Measurements from ENCODE around the gene TMPRSS4. TPM values are rescaled to one million over a fixed set of nuclear protein-coding genes. Genes with fewer than 3 reads are reported as not detected.

Gene TMPRSS4
- total and polyA plus RNA-seq, 9 of the 15 experiments (the other 6 are each of a cell fraction or from before 2014, with no cell fraction given) = 4.0 to 10.0 (median 5.6) TPM

DNA sequence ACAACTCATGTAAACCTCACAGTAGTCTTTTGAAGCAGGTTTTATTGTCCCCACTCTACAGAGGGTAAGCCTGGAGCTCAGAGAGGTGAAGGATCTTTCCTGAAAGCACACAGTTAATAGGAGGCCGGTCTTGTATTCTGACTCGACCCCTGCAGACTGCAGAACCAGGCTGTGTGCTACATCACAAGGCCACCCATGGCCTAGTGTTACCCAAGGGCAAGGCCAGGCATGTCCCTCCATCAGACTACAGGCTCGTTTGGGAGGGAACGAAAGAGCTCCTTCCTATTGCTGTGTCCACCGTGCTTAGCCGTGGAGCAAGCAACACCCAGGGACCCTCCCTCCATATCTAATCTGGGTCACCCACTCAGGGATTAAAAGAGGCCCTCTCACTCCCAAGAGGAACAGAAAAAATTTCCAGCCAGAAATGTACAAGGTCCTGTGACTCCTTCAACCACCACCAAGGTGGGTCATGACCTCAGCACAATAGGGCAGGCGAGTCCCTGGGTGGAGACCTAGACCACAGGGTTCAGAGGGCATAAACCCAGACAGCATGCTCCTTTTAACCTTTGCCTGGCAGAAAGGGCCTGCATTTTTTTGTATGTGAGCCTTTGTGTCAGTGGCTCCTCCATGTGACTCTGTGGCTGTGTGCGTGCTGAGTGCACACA lies 16.2 kb downstream of the TMPRSS4 start (continued):
- TF ChIP-seq C11orf30 (IDR thresholded peaks at IDR 0.05; ENCODE audit: low read depth) (no peak), RBM25 (IDR thresholded peaks at IDR 0.05; ENCODE audit: low read depth, low read length, severe bottlenecking) (no peak), CBX5 (IDR thresholded peaks at IDR 0.05; ENCODE audit: borderline replicate concordance, low read depth) (no peak), SMAD4 (CRISPR knock-in tag; conservative IDR thresholded peaks at IDR 0.05) (peak; percentile 62), TCF3 (CRISPR knock-in tag; IDR thresholded peaks at IDR 0.05) (peak; percentile 33; the same call in 1 of the 2 replicates), ZNF75A (CRISPR knock-in tag; IDR thresholded peaks at IDR 0.05) (no peak), ZFX (CRISPR knock-in tag; IDR thresholded peaks at IDR 0.05) (0 out of 2 replicates have a peak, but pooled peaks have one; percentile 13), PTTG1 (tag; IDR thresholded peaks at IDR 0.05; ENCODE audit: low read depth) (no peak), CBX3 (IDR thresholded peaks at IDR 0.05; ENCODE audit: borderline replicate concordance in 1 of 2, low read length in 2 of 2) (no peak), ZZZ3 (IDR thresholded peaks at IDR 0.05) (no peak), ZNF316 (IDR thresholded peaks at IDR 0.05) (no peak), ZFP36 (IDR thresholded peaks at IDR 0.05; ENCODE audit: low read depth, low read length, partially characterized antibody) (no peak), MCM2 (IDR thresholded peaks at IDR 0.05; ENCODE audit: low read depth) (no peak), SMAD2 (IDR thresholded peaks at IDR 0.05; ENCODE audit: low read depth, low read length) (no peak), NCOA2 (IDR thresholded peaks at IDR 0.05; ENCODE audit: partially characterized antibody in 2 of 2) (no peak)
- TF ChIP-seq, protein P1, sequence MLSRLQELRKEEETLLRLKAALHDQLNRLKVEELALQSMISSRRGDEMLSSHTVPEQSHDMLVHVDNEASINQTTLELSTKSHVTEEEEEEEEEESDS (CRISPR knock-in tag; IDR thresholded peaks at IDR 0.05) = no peak
- TF ChIP-seq, protein P2, sequence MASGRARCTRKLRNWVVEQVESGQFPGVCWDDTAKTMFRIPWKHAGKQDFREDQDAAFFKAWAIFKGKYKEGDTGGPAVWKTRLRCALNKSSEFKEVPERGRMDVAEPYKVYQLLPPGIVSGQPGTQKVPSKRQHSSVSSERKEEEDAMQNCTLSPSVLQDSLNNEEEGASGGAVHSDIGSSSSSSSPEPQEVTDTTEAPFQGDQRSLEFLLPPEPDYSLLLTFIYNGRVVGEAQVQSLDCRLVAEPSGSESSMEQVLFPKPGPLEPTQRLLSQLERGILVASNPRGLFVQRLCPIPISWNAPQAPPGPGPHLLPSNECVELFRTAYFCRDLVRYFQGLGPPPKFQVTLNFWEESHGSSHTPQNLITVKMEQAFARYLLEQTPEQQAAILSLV (tag; IDR thresholded peaks at IDR 0.05) = no peak
- TF ChIP-seq, protein P3, sequence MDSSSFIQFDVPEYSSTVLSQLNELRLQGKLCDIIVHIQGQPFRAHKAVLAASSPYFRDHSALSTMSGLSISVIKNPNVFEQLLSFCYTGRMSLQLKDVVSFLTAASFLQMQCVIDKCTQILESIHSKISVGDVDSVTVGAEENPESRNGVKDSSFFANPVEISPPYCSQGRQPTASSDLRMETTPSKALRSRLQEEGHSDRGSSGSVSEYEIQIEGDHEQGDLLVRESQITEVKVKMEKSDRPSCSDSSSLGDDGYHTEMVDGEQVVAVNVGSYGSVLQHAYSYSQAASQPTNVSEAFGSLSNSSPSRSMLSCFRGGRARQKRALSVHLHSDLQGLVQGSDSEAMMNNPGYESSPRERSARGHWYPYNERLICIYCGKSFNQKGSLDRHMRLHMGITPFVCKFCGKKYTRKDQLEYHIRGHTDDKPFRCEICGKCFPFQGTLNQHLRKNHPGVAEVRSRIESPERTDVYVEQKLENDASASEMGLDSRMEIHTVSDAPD (CRISPR knock-in tag; IDR thresholded peaks at IDR 0.05) = no peak
- TF ChIP-seq, protein P4, sequence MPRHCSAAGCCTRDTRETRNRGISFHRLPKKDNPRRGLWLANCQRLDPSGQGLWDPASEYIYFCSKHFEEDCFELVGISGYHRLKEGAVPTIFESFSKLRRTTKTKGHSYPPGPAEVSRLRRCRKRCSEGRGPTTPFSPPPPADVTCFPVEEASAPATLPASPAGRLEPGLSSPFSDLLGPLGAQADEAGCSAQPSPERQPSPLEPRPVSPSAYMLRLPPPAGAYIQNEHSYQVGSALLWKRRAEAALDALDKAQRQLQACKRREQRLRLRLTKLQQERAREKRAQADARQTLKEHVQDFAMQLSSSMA (CRISPR knock-in tag; IDR thresholded peaks at IDR 0.05) = no peak
- TF ChIP-seq, protein P5, sequence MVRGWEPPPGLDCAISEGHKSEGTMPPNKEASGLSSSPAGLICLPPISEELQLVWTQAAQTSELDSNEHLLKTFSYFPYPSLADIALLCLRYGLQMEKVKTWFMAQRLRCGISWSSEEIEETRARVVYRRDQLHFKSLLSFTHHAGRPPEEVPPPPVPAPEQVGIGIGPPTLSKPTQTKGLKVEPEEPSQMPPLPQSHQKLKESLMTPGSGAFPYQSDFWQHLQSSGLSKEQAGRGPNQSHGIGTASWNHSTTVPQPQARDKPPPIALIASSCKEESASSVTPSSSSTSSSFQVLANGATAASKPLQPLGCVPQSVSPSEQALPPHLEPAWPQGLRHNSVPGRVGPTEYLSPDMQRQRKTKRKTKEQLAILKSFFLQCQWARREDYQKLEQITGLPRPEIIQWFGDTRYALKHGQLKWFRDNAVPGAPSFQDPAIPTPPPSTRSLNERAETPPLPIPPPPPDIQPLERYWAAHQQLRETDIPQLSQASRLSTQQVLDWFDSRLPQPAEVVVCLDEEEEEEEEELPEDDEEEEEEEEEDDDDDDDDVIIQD (CRISPR knock-in tag; IDR thresholded peaks at IDR 0.05) = no peak
- TF ChIP-seq, protein P6, sequence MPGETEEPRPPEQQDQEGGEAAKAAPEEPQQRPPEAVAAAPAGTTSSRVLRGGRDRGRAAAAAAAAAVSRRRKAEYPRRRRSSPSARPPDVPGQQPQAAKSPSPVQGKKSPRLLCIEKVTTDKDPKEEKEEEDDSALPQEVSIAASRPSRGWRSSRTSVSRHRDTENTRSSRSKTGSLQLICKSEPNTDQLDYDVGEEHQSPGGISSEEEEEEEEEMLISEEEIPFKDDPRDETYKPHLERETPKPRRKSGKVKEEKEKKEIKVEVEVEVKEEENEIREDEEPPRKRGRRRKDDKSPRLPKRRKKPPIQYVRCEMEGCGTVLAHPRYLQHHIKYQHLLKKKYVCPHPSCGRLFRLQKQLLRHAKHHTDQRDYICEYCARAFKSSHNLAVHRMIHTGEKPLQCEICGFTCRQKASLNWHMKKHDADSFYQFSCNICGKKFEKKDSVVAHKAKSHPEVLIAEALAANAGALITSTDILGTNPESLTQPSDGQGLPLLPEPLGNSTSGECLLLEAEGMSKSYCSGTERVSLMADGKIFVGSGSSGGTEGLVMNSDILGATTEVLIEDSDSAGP (CRISPR knock-in tag; IDR thresholded peaks at IDR 0.05) = no peak
